Measurements from ENCODE around the gene GTF2F2. TPM values are rescaled to one million over a fixed set of nuclear protein-coding genes. Genes with fewer than 3 reads are reported as not detected.

The GTF2F2 gene
- total RNA-seq, 1 experiment from 2014 or later = 33.8 TPM

DNA sequence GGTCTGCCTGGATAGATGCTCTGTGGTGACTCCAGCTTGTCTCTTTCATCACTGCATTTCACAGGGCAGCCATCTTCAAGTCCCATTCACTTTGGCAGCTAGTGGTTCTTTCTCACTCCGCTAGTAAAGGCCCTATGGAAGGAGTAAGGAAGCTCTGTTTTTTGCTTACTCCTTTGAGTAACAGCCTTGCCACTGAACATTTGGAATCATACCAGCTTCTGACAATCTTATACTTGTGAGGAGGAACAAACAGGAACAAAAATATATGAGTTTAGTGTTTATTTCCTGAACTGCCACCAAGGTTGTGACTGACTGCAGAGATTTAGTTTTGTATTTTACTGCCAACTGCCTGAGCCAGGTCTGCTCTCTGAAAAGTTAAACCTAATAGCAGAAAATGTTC, 41.9 kb downstream of the GTF2F2 start:
- ChIA-PET CTCF (no interaction called here), POLR2A (no interaction called here)
- no peak overlapping the region for H3K4me3 Mint-ChIP-seq

More for the DNA sequence above, 41.9 kb downstream of the GTF2F2 start:
- Mint-ChIP-seq H3K9me3 (no peaks in the 10 kb centered on the region), H3K4me1 (no peaks in the 10 kb centered on the region), H3K27ac (no peak overlapping the region), H3K27me3 (ENCODE audit: low read depth) (no peaks in the 10 kb centered on the region), H3K36me3 (peaks cover 18% of the 10 kb centered on the region)
- ATAC-seq (no peak), DNase-seq (ENCODE audit: low spot score) (no peak)
- no peak for TF ChIP-seq ATF6 (CRISPR knock-in tag; IDR thresholded peaks at IDR 0.05)
- TF ChIP-seq ZMAT4 (CRISPR knock-in tag; IDR thresholded peaks at IDR 0.05) = no peak
- no peak for TF ChIP-seq GABPB1 (CRISPR knock-in tag; IDR thresholded peaks at IDR 0.05)
- TF ChIP-seq MXD4 (CRISPR knock-in tag; IDR thresholded peaks at IDR 0.05; ENCODE audit: borderline replicate concordance) = no peak
- no peak for TF ChIP-seq MYBL2 (CRISPR knock-in tag; IDR thresholded peaks at IDR 0.05)
- TF ChIP-seq HMGXB4 (CRISPR knock-in tag; IDR thresholded peaks at IDR 0.05) = no peak
- no peak for TF ChIP-seq NFYB (CRISPR knock-in tag; conservative IDR thresholded peaks at IDR 0.05; ENCODE audit: low read depth)
- no peak for TF ChIP-seq PREB (CRISPR knock-in tag; IDR thresholded peaks at IDR 0.05; ENCODE audit: borderline replicate concordance)
- TF ChIP-seq, protein P1, sequence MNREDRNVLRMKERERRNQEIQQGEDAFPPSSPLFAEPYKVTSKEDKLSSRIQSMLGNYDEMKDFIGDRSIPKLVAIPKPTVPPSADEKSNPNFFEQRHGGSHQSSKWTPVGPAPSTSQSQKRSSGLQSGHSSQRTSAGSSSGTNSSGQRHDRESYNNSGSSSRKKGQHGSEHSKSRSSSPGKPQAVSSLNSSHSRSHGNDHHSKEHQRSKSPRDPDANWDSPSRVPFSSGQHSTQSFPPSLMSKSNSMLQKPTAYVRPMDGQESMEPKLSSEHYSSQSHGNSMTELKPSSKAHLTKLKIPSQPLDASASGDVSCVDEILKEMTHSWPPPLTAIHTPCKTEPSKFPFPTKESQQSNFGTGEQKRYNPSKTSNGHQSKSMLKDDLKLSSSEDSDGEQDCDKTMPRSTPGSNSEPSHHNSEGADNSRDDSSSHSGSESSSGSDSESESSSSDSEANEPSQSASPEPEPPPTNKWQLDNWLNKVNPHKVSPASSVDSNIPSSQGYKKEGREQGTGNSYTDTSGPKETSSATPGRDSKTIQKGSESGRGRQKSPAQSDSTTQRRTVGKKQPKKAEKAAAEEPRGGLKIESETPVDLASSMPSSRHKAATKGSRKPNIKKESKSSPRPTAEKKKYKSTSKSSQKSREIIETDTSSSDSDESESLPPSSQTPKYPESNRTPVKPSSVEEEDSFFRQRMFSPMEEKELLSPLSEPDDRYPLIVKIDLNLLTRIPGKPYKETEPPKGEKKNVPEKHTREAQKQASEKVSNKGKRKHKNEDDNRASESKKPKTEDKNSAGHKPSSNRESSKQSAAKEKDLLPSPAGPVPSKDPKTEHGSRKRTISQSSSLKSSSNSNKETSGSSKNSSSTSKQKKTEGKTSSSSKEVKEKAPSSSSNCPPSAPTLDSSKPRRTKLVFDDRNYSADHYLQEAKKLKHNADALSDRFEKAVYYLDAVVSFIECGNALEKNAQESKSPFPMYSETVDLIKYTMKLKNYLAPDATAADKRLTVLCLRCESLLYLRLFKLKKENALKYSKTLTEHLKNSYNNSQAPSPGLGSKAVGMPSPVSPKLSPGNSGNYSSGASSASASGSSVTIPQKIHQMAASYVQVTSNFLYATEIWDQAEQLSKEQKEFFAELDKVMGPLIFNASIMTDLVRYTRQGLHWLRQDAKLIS (CRISPR knock-in tag; IDR thresholded peaks at IDR 0.05; ENCODE audit: borderline replicate concordance) = no peak
- TF ChIP-seq ZNF532 (CRISPR knock-in tag; IDR thresholded peaks at IDR 0.05; ENCODE audit: borderline replicate concordance) = no peak
- TF ChIP-seq ZSCAN18 (CRISPR knock-in tag; IDR thresholded peaks at IDR 0.05) = no peak
- no peak for TF ChIP-seq USF2 (CRISPR knock-in tag; IDR thresholded peaks at IDR 0.05)

All from WTC11 (cell line).